Activated effector memory CD4-positive, alpha-beta T cell treated with anti-CD3 and anti-CD28 coated beads, Interleukin-2, amount 50 U/mL, for 16 hours (primary cell): ENCODE data around the gene PHKA1.
"Not testable (repeated sequence)": the region's sequence is repeated elsewhere in the genome, so short reads cannot be mapped to it uniquely, and the experiment has no call there.

Experiments
- DNase-seq: peaks from one replicate; pipeline ENCODE4 v3.0.0-alpha.2; 2020

PHKA1 gene

GRCh38 chrX:72568406-72569092, 145.6 kb downstream of the PHKA1 start:
- DNase-seq = no peak

DNA sequence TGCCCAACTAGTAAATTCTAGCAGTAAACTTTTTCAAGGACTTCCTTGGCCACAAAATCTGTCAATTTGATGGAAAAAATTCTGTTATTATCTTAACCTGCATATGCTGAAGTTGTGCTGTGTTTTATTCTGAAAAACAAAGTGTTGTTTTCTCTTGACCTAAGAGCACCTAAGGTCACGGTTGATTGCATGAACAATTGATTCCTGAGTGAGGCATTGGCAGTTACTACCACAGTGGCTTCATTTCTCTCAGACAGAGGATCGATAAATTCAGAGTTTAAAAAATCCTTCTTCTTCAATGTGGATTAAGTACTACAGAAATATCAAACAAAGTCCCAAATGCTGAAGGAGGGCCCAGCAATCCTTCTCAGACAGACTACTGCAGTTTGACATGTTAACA, 147.7 kb downstream of the PHKA1 start:
- DNase-seq = no peak

- not testable (repeated sequence) for DNase-seq
Observed at GRCh38 chrX:72559655-72560054, 154.5 kb downstream of the PHKA1 start.

GRCh38 chrX:72554448-72555140, 159.5 kb downstream of the PHKA1 start:
- no peak for DNase-seq

- not testable (repeated sequence) for DNase-seq
Observed at GRCh38 chrX:72552443-72552842, 161.7 kb downstream of the PHKA1 start.

- DNase-seq = no peak
Observed at GRCh38 chrX:72545990-72546389, 168.1 kb downstream of the PHKA1 start.

DNA sequence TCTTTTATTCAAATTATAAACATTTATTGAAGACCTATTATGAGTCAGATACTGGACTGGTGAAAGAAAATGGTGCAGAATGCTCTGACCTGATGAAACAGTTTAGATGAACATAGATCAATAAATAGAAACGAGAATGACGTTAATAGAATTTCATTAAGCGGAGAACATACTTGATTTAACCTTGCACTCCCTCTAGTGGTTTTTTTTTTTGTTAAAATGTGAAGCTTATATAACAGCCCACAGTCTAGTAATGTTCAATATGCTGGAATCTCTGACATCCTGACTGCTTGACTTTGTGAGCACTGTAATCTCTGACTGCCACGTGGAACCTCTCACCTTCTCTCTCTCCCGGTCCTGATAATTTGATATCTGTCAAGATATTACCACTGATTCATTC, 173.8 kb downstream of the PHKA1 start:
- no peak for DNase-seq

DNA sequence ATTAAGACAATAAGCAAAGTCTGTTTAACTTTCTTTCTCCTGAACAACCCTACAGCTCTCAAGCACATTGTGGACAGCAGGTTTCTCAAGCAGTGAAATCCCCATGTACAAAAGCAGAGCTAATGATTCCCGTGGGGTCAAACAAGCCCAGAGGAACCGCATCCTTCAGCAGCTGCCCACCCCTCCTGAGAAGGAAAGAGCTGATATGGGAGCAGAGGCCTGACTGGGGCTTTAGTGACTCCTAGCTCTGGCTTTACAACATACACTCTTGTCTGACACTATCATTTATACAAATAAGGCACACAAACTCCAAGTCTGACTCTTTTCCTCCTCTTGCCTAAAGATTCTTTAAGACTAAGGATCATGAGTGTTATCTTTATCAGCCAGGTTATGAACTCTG, 174.3 kb downstream of the PHKA1 start:
- DNase-seq = no peak

DNA sequence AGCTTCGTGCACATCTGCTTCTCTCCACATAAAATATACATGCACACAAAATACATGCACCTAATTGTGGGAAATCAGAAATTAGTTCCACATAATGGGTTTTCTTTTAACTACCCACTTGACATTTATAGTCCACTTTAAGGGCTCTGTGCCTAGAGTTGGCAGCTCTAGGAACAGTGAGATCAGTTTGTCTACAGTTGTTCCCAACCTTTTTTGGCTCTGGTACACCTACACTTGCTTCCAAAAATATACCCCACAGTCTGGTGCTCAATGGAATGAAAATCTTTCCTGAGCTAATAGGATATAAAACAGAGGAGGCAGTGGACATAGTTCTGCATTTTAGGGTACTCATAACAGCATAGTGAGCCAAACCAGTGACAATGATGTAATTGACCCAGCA, 177.6 kb downstream of the PHKA1 start:
- no peak for DNase-seq

DNA sequence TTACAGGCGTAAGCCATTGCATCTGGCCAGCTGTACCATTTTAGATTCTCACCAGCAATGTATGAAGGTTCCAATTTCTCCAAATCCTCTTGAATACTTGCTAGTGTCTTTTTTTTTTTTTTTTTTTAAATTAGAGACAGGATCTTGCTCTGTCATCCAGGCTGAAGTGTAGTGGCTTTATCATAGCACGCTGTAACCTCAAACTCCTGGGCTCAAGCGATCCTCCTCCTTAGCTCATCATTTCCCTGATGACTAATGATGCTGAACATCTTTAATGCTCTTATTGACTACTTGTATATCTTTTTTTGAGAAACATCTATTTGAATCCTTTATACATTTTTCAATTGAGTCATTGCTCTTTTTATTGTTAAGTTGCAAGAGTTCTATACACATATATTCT, 181.7 kb downstream of the PHKA1 start:
- no peak for DNase-seq
